ENCODE measurements around the gene TXNDC5.
"Not testable (repeated sequence)": the region's sequence is repeated elsewhere in the genome, so short reads cannot be mapped to it uniquely, and the experiment has no call there.

The TXNDC5 gene

DNA sequence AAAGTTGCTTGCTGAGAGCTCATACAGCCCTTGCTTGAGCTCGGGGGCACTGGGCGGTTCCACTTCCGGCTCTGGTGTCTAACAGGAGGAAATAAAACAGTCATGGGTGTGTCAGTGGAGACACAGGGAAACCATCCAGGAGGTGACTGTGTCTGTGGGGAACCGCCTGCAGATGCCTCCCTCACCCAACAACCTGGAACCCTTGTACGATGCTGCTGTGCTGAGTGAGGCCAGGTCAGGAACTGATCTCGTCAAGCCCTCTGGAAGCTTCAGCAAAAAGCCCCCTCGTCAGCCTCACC lies 15.5 kb downstream of the TXNDC5 start:
- DNase-seq (ENCODE audit: low spot score): no peak

DNA sequence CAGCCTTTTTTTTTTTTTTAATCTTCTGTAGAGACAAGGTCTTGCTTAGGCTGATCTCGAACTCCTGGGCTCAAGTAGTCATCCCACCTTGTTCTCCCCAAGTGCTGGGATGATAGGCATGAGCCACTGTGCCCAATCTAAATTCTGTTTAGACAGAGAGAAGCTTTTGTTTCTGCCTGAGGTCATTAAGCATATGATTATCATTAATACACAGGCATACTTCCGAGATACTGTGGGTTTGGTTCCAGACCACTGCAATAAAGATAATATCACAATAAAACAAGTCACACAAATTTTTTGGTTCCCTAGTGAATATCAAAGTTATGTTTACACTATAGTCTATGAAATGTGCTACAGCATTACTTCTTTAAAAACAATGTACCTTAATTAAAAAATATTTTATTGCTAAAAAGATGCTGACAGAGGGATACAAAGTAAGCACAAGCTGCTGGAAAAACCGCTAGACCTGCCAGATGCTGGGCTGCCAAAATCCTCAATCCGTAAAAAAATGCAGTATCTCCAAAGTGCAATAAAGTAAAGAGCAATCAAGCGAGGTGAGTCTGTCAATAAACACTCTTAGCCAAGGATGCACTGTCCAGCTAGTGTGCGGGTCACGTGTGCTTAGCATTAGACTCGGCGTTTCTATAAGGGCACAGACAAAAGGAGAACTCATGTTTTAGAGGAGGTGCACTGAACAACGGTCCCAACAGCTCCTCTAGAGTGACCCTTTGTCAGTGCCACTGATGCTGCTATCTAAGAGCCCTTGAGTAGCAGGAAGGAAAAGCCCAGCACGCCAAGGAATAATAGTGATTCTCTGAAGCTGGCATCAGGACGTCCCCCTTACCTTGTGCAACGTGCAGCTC lies 16.1 kb downstream of the TXNDC5 start:
- DNase-seq (ENCODE audit: low spot score): no peak

DNA sequence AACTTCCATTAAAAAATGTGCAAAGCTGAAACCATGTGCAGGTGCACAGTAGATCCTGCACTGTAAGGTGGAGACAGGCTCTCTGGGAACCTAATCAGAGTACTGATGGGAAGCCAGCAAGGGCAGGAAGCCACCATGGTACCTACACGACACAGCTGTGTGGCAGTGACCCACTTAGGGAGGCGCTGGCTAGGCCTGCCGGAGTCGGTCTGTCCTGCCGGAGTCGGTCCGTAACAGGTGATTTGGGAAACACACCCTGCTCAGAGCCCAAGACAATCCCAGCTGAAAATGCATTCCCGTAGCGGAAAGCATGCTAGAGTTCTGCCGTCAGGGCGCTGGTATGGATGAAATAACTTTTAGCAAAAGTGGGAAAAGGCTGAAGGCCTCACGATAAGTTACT lies 17.2 kb downstream of the TXNDC5 start:
- DNase-seq (ENCODE audit: low spot score): no peak

DNA sequence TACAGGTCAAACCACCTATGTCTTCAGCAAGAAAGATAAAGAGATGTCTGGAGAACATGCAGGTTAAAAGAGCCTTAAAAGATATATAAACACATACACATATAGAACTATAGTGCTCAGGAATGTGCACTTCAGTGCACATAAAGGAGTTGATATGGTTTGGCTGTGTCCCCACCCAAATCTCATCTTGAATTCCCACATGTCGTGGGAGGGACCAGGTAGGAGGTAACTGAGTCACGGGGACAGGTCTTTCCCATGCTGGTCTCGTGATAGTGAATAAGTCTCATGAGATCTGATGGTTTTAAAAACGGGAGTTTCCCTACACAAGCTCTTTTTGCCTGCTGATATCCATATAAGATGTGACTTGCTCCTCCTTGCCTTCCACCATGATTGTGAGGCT lies 18.2 kb downstream of the TXNDC5 start:
- not testable (repeated sequence) for DNase-seq (ENCODE audit: low spot score)

DNA sequence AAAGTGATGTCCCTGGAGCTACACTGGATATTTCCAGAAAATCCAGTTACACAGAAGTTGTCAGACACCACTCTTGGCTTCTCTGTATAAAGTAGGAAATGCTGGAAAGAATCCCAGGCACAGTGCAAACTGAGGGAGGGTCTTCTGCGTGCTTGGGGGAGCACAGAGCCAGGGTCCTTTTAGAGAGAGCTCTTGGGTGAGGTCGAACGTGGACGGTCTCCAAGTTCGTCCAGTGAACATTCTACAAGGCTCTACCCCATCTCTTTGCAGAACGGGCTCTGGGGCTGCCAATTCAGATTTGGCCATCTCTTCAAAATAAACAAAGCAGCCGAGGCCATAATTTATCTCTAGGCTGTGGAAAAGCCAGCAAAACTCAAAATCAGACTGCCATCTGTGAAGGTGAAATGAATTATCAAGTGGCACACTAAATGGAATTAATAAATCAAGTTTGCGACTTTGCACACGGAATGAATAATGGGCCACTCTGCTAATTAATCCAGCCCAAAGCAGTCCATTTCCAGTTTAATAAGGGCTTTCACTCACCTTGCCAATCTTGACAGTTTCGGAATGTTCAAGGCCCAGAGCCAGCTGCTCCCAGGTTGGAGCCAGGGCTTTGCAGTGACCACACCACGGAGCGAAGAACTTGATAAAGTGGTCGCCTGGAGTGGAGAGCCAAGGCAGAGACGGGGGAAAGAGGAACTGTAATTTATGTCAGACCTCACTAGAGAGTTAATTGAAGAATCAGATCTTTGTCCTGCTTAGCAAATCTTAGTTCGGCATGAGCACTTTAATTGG lies 19.3 kb downstream of the TXNDC5 start:
- no peak for DNase-seq (ENCODE audit: low spot score)

- no peak for DNase-seq (ENCODE audit: low spot score)
Measured at GRCh38 chr6:7888587-7889357, 21.8 kb downstream of the TXNDC5 start.

DNA sequence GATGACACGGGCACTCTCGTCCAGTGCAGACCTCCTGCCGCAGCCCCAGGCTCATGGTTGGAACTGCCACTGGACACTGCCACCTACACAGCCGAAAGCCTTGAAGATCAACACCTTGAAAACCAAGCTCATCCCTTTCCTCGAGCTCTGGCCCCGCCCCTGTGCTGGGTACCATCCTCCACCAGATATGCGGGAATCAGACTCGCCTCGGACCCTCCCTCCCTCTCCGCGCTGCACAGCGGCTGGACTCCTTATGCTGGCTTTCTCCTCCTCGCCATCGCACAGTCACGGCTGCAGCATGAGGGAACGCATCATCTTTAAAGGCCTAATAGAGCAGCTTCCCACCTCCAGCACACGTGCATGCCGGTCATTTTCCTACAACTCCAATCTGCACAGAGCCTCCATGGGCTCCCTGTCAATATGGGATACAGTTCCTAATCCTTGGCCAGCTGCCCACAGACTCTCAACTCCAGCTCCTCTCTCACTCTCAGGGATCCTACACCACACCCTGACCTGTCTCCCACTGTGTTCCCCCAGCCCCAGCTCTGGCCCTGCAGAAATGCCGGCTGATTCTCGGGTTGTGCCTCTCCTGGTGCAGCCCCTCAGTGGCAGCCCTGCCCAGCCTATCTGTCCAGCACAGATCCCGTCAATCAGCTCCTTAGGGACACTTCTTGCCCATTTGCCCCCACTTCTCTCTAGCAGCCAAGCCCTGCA lies 23.2 kb downstream of the TXNDC5 start:
- DNase-seq (ENCODE audit: low spot score): no peak

- no peak for DNase-seq (ENCODE audit: low spot score)
Measured at GRCh38 chr6:7886132-7886531, 24.5 kb downstream of the TXNDC5 start.

- DNase-seq (ENCODE audit: low spot score): no peak
Measured at GRCh38 chr6:7883381-7883780, 27.2 kb downstream of the TXNDC5 start.

DNA sequence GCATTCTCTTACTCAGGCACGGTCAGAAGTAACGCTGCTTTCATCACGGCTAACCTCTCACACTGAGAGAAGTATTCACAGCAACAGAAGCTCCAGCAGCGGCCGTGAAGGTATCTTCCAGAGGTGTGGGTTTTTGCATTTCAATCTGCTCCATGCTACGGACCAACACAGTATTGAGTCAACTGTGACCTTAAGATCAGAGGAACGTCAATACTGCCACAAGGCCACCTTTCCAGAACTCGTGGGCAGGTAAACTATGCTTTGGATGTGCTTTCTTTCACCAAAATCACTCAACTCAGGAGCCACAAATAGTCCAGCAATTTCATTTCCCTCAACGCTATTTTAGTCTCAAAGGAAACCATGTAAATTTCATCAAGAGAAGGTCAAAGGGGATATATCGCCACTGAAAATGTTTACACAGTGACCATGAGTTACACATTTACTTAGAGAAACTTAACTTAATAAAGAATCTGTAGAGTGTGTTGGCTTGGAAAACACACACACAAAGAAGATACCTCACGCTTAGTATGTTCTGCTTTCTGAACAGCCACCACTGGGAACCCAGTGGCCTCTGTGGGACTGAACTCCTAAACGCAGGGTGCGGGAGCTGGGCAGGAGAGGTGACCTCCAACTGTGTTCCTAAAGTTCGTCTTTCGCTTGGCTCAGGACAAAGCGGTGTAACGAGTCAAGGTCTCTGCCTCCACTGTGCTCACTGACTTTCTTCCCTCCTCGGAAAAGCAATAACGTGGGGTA lies 27.9 kb downstream of the TXNDC5 start:
- no peak for DNase-seq (ENCODE audit: low spot score)

GRCh38 chr6:7881765-7882500 lies 28.7 kb downstream of the TXNDC5 start:
- no peak for DNase-seq (ENCODE audit: low spot score)

DNA sequence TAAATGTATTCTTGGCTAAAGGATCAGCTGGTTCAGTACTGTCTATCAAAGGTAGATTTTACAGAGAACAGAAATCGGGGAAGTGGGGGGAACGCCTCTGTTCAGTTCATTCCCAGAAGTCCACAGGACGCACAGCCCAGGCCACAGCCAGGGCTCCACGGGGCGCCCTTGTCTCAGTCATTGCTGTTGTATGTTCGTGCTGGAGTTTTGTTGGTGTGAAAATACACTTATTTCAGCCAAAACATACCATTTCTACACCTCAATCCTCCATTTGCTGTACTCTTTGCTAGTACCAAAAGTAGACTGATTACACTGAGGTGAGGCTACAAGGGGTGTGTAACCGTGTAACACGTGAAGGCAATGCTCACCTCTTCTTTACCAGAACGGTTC lies 29.9 kb downstream of the TXNDC5 start:
- DNase-seq (ENCODE audit: low spot score): no peak

- no peak for DNase-seq (ENCODE audit: low spot score)
Measured at GRCh38 chr6:7879980-7880717, 30.4 kb downstream of the TXNDC5 start.

DNA sequence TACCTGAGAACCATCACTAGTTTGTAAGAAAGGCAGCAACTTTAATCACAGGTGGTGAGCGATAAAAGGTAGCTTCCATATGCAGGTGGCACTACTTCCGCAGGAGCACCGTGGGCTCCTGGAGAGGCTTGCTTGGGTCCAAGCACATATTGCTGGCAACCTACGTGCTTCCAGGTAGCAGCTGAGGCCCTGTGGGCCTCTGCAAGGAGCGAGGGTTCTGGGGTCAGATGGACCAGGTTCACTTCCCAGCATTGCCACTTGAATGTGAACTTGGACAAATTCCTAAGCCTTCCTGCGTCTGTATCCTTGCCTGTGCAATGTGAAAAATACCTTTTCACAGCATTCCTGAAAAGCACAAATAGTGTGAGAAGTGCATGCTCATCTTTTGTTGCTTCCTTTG lies 31.0 kb downstream of the TXNDC5 start:
- DNase-seq (ENCODE audit: low spot score): no peak

GRCh38 chr6:7879043-7879442 lies 31.5 kb downstream of the TXNDC5 start:
- DNase-seq (ENCODE audit: low spot score): no peak

- DNase-seq (ENCODE audit: low spot score): no peak
Measured at GRCh38 chr6:7878401-7878964, 32.1 kb downstream of the TXNDC5 start.

DNA sequence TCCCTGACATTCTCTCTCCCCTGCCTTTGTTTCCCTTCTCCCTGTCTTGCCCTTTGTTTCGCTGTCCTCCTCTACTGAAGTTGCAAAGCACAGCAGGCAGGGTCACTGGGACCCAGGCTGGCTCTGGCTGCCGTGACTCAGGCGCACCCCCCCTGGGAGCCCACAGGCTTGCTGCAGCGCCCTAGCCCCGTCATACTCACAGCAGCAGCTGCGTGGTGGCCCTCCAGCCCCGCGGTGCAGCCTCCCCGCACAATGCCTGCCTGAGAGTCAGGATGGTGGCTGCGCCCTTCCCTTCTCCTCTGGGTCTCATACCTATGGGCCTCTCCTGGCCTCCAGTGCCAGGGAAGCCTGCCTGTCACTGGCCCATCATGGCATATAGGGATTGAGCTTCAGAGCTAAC lies 41.7 kb downstream of the TXNDC5 start:
- no peak for DNase-seq (ENCODE audit: low spot score)

GRCh38 chr6:7866526-7866925 lies 44.1 kb downstream of the TXNDC5 start:
- DNase-seq (ENCODE audit: low spot score): no peak

DNA sequence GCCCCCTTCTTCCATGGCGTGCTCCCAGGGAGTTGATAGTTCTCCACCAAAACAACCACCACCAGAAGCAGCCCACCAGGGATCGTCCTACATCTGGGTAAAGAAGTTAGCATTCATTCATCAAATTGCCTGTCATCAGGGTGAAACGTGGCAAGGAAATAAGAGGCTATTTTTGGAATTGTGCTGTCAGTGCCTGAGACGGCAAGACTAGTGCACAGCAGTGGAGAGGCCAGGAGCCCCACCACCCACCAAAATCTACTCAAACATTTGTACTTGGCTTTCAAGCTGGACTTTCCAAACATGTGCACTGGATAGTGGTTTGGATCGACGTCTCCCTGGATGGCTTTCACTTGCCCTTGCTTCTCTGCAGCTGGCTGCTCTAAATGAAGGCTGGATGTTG lies 44.8 kb downstream of the TXNDC5 start:
- no peak for DNase-seq (ENCODE audit: low spot score)

DNA sequence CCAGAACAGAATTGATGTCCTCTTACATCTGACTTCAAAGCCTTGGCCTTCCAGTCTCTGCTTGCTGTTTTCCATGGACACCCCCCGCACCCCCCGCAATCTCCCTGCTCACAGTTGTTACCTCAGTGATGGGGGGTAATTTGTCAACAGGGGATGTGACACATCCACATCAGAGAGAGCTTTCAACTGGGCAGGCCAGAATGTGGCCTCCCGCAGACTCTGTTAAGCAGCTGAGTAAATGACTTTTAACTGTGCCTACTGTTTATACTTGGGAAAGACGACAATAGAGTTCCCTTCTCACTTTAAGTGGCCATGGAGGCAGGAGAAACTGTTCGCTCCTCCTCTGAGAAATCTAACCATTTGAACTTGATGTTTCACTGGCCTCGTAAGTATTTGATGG lies 51.0 kb downstream of the TXNDC5 start:
- no peak for DNase-seq (ENCODE audit: low spot score)
